ENCODE results near the gene FXYD5.

- TF ChIP-seq POLR2A (IDR thresholded peaks at IDR 0.05) (no peak), CTCF (IDR thresholded peaks at IDR 0.05) (no peak)
These were observed 11.3 kb upstream of the FXYD5 start, which contains the start of gene FXYD7 for GRCh38 chr19:35143231-35143715.

Measured in stomach (tissue), 4 donors.